Stimulated activated CD4-positive, alpha-beta T cell treated with anti-CD3 and anti-CD28 coated beads, Interleukin-1b, Interleukin-23, amount 100 ng/mL, for 4 hours (primary cell): ENCODE measurements around the gene BASP1.
"Not testable (repeated sequence)": the region's sequence is repeated elsewhere in the genome, so short reads cannot be mapped to it uniquely, and the experiment has no call there.

ENCODE experiments used
- DNase-seq, 2 donors: peaks; one replicate each; pipeline ENCODE4 v3.0.0-alpha.2; 2020; ENCODE audit warnings: low read depth in 2 of 2

Gene BASP1

DNA sequence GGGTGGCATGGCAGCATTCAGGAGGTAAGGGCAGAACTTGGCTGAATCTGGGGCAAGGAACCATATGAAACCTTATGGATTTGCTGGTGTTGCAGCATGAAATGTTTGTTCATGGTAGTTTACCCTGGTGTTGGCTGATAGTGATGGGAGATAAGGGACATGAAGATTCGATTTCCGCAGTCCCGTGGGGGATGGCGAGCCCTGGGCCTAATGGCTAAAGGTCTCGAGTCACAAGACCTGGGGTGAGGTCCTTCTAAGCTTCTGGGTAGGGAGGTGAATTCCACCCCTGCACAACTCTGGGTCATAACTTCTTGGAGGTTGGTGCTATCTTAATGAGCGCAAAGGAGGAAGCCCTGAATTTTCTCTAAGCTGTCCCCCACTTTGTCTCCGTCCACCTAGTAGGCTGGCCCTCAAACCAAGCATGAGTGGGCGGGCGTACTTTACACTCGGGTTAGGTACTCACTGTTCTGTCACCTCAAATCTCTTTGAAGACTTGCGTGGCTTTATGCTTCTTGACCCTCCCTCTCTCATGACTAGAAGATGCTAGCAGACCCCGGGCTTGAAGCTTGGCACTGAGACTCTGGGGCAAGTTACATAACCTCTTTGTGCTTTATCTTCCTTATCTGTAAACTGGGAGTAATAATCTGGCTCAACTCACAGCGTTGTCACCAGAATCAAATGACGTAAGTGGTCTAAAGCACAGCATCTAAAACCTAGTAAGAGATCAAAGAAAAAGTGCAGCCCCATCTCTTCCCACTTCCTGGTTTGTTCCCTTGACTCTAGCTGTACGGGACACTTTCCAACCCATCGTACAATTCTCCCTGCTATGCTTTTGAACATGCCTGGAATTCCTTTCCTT is 72.5 kb downstream of the BASP1 start:
- DNase-seq: no peak

DNA sequence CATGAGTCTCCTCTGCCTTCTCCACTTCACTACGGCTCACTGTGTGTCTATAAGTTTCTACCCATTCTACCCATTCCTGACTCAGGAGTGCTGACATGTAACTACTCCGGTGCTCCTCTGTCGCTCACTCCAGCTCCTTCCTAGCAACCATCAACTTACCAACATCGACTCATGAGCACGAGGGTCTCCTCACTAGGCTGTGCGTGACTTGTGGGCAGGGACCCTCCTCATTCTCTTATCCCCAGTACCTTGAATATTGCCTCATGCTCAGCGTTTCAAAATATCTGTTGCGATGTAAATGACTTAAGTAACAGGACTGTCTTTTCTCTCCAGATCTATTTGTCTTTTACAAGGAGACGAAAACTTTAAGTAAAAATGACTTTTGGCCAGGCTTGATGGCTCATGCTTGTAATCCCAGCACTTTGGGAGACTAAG is 73.1 kb downstream of the BASP1 start:
- DNase-seq: no peak

DNA sequence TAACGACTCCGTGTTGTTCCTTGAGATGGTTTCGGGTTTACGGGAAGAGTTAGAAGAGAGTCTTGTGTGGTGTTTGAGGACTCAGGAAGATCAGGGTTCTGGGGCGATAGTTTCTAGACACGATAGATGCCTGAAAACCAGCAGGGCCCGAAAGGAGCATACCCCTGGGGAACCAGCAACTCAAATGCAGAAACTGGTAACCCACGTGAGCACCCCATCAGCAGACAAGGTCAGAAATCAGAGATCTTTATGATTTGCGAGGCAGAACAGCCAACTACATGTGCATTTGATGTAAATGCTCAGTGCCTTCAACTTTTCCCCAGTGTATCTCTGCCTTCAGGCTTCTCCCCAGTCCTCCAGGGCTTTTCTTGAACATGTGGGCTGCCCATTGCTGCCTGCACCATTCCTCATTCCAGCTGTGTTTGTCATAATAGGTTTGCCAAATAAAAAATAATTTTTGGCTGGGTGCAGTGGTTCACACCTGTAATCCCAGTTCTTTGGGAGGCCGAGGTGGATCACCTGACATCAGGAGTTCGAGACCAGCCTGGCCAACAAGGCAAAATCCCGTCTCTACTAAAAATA is 75.1 kb downstream of the BASP1 start:
- DNase-seq: no peak

DNA sequence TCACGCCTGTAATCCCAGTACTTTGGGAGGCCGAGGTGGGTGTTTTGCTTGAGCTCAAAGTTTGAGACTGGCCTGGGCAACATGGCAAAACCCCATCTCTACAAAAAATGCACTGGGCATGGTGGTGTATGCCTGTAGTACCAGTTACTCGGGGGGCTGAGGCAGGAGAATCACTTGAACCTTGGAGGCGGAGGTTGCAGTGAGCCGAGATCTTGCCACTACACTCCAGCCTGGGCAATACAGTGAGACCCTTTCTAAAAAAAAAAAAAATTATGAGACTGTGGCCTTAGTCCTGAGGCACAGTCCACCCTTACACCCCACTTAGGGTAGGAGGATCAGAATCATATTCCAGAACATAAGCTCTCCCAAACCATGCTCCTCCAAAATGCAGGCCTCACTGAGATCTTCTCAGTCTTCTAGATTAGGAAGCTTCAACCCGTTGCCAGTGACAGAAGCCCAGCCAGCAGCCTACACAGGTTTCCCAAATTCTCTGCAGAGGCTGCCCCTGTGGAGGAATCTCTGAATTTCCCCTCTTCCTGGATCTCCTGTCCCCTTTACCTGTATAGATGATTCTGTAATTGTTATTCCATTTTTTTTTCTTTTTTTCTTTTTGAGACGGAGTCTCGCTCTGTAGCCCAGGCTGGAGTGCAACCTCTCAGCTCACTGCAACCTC is 77.3 kb downstream of the BASP1 start:
- no peak for DNase-seq

DNA sequence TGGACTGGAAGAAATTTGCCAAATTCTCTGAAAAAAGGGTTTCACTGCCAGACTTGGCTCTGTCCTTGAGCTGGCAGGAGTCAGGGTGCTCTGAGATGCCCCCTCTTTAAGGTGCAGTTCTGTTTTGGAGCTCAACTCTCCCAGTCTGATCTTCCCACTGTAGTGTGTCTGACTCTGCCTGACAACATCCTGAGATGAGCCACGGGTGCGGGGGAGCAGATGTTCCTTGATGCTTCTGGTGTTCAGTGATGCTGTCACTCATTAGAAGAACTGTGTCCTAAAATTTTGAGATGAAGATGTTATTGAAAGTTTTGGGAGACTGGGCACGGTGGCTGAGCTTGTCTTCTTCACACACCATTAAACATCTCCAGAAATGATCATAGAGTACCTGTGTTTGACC is 78.2 kb downstream of the BASP1 start:
- DNase-seq: no peak

DNA sequence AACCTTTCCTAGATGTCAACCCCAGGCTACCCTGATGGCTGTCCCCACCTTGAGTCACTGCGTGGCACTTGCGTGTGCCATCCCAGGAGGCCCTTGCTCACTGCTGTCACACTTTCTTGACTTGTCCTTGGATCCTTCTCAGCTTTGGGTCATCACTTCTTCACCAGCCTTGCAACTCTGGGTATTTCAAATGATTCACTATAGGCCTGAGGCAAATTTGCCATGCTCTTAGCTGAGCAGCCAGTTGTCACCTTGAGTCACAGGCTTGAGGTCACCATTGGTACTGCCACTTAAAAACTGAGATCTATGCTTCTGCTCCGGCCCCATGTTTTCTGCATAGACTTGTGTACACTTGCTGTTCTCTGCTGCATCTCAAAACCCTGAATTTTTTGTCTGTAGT is 84.7 kb downstream of the BASP1 start:
- no peak for DNase-seq

DNA sequence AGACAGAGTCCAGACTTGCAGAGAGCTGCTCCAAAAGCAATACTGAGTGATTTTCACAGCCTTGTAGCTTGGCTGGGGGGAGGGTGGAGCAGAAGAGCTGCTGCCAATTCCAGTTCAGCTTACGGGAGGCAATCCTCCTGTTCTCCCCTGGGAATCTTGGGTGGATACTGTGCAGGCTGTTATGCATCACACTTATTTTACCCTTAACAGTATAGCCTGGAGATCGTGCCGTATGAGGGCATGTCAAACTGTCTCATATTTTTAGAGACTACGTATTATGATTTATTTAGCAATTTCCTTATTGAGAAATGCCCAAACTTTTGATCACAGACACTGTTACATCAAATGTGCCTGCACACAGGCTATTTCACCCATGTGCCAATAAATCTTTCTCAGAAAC is 85.2 kb downstream of the BASP1 start:
- no peak for DNase-seq

DNA sequence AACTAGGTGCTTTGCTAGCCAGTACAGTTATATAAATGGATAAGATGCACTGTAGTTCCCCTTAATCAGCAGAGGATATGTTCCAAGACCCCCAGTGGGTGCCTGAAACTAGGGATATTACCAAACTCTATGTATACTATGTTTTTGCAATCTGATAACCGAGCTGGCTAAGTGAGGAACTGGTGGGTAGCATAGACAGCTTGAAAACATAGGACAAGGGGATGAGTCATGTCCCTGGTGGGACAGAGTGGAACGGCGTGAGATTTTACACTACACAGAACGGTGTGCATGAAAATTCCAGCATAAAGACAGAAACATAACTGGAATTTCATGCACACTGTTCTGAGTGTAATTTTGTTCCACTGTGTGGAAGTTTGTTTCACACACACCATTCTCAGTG is 86.9 kb downstream of the BASP1 start:
- no peak for DNase-seq

DNA sequence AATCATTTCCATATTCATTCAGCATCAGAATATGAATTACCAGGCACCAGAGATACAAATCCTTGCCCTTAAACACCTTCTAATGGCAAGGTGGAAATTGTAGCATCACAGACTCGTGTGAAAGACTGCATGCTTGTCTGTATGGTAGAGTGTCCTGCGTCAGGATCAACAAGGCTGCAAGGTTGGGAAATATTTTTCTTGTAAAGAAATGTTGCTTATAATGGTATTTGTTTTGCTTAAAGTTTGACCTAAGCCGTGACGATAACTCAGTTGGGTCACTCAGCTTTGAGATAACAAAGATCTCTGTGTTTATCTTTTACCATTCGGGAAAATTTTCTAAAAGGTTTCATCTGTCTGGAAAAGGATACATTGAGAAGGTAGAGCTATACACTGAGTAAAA is 87.6 kb downstream of the BASP1 start:
- no peak for DNase-seq

DNA sequence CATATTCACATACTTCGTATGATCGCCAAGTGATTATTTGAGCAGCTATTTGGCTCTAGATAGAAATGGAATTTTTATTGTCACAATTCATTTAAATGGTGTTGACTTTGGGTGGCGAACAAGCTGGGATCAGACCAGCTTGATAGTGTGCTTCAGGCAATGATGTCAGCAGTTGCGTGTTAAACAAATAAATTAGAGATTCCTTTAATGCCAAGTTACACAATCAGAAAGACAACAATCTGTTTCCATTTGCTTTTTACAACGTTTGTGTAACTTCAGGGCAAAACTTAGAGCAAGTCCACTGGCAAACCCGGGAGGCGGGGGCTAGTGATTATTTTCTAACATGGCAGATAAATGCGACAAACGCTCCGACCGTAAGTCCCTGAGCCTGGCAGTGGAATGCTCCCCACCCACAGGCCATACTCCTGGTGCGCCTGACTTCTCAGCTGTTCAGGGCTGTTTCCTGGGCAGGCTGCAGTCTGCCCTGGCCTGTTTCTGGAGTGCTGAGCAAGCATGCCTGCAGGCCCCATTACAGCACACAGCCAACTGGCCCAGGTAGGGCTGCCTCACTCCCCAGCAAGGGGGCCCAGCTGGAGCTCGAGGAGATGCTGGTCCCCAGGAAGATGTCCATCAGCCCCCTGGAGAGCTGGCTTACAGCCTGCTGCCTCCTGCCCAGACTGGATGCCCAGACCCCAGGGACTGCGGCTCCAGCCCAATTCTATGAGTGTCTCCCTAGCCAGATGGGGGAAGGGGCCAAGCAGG is 88.7 kb downstream of the BASP1 start:
- DNase-seq: no peak

DNA sequence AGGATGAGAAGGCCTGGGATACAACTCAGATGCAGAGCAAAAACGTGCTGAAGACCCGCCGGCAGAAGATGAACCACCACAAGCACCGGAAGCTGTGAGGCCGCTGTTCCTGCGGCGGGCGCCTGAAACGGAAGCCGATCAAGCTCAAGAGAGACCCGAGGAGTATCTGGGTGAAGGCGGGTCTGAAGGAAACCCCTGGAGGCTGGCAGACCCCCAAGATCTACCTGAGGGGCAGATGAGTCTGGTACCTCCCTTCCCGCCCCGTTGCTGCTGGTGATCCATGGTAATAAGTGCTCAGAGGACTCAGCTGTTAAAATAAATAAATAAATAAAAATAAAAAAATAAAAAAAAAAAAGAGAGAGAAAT is 89.3 kb downstream of the BASP1 start:
- DNase-seq: no peak

DNA sequence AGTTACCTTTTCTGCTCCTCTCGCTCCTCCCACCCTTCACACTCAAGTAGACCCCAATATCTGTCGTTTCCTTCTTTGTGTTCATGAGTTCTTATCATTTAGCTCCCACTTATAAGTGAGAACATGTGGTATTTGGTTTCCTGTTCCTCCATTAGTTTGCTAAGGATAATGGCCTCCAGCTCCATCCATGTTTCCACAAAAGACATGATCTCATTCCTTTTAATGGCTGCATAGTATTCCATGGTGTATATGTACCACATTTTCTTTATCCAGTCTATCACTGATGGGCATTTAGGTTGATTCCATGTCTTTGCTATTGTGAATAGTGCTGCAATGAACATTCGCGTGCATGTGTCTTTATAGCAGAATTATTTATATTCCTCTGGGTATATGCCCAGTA is 90.0 kb downstream of the BASP1 start:
- DNase-seq: not testable (repeated sequence)

DNA sequence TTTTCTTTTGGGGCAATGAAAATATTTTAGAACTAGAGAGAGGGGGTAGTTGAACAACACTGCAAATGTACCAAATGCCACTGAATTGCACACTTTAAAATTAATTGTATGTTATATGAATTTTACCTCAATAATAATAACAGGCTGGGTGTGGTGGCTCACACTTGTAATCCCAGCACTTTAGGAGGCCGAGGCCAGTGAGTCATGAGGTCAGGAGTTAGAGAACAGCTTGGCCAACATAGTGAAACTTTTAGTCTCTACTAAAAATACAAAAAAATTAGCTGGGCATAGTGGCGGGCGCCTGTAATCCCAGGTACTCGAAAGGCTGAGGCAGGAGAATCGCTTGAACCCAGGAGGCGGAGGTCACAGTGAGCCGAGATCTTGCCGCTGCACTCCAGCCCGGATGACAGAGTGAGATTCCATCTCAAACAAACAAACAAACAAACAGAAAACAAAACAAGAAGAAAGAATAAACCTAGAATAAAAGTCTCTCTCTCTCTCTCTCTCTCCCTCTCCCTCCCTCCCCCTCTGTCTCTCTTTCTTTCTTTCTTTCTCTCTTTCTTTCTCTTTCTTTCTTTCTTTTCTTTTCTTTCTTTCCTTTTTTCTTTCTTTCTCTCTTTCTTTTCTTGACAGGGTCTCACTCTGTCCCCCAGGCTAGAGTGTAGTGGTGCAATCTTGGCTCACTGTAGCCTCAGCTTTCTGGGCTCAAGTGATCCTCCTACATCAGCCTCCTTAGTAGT is 91.1 kb downstream of the BASP1 start:
- DNase-seq: no peak

DNA sequence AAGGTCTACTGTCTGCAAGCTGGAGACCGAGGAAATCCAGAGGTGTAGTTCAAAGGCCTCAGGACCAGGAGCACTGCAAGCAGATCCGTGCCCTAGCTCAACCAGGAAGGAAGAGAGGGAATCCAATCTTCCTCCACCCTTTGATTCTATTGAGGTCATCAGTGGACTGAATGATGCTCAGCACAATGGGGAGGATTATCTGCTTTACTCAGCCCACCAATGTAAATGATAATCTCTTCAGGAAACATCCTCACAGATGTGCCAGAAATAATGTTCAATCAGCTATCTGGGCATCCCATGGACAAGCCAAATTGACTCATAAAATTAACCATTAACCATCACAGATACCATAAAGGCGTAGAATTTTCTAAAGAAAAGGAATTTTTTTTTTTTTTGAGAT is 92.0 kb downstream of the BASP1 start:
- DNase-seq: no peak

DNA sequence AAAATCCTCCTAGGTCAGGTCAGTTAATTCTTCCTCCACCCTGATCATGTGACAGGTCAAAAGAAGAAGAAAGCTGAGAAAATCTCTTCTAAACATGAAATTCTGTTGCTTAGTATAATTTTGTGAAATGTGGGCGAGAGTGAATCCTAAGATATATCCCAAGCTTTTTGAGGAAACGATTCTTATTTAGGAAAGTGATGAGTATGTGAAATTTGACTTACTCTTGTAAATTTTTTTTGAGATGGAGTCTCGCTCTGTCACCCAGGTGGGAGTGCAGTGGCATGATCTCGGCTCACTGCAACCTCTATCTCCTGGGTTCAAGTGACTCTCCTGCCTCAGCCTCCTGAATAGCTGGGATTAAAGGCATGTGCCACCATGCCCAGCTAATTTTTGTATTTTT is 93.1 kb downstream of the BASP1 start:
- not testable (repeated sequence) for DNase-seq

DNA sequence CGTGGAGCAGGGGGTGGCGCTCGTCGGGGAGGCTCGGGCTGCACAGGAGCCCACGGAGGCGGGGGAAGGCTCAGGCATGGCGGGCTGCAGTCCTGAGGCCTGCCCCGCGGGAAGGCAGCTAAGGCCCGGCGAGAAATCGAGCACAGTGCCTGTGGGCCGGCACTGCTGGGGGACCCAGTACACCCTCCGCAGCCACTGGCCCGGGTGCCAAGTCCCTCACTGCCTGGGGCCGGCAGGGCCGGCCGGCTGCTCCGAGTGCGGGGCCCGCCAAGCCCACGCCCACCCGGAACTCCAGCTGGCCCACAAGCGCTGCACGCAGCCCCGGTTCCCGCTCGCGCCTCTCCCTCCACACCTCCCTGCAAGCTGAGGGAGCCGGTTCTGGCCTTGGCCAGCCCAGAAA is 94.4 kb downstream of the BASP1 start:
- not testable (repeated sequence) for DNase-seq

DNA sequence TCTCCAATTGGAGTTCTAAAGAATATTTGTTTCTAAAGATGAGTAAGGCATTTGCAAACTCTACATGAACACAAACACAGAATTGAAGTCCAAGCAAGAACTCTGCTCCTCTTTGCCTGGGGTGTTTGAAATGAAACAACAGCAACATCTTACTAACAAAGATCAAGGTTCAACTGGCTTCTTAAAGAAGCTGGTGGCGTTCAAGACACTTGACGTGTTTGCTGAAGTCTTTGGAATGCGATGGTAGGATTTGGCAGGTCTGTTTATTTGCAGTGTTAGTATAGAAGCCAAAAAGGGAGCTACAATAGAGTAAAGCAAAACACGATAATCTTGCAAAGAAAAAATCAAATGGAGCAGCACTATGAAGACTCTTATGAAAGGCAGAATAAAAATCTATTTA is 94.9 kb downstream of the BASP1 start:
- no peak for DNase-seq

DNA sequence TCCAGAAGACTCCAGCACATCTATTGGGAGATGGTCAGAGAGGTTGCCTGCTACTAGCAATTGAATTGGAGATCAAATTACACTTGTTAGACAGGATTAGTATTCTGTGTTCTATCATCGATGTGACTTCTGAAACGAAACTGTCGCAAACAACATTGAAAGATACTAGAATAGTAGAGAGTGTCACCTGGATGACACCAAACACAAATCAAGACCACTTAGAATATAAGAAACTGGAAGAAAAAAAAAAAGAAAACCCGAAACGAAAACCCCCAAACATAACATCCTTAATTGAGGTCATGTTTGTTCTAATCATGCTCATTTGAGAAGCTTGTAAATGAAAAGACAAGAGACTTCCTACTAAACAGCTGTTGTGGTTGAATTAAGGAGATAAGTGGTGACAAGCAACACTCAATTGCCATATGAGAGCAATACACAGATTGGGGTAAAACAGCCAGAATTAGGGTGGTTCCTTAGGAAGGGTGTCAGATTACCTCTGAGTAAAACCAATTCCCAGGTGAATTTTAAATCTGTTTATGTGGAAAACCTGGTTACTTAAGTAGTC is 97.6 kb downstream of the BASP1 start:
- DNase-seq: no peak

DNA sequence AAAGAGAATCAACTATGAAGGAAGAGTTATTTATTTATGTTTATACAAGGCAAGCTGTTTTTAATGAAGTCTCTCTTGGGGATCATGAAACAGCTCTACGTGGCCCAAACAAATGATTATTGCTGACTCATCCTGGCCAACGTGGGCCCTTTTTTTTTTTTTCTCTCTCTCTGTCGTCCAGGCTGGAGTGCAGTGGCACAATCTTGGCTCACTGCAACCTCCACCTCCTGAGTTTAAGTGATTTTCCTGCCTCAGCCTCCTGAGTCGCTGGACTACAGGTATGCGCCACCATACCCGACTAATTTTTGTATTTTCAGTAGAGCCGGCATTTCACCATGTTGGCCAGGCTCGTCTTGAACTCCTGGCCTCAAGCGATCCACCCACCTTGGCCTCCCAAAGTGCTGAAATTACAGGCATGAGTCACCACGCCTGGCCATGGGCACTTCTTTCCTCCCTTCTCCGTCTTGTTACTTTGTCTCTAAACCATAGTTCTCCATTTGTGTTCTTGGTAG is 98.3 kb downstream of the BASP1 start:
- no peak for DNase-seq

DNA sequence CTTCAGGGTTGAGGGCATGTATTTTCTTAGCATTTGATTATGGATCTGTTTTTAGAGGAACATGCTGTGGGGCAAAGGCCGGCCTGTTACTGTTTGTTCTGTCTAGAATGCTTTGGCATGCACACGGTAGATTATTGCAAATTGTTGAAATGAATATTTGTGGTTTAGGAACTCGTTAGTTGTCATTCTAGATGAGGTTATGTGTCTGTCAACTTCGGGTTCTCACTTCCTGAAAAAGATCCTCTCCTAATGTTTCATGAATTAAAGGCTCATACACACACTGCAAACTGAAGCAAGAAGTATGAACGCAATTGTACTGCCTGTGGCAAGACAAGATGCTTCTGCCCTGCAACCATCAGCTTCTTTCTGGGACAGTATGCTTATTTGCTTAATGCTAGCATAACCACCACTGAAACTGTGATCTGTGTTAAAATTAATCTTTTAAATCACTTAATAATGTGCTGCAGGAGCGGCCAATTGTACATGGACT is 99.6 kb downstream of the BASP1 start:
- DNase-seq: no peak

DNA sequence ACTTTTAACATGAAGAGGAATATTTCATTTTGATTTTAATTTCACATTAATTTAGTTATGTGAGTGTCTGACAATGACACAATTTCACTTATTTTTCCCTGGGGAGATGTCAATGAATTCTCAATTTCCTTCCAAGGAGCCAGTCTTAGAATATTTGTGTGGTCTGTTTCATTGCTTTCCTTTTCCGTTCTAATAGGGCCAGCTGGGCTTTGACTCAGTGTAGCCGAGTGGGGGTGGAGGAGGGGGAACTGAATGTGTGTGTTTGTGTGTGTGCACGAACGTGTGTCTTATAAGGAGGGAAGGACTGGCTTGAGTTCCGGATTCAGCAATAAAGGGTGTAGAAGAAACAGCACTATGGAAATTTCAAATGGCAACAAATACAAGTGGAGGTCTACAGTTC is 100.0 kb downstream of the BASP1 start:
- no peak for DNase-seq
